Glutamatergic neuron (in vitro differentiated cells): ENCODE data around the gene RASA3. TPM values are rescaled to one million over a fixed set of nuclear protein-coding genes. Genes with fewer than 3 reads are reported as not detected.
A peak's percentile ranks its signal among the peaks of the same experiment; 100 is the strongest.

ENCODE experiments used
- DNase-seq: peaks from one replicate; pipeline ENCODE4 v3.0.0; 2022
- H3K27ac Mint-ChIP-seq: one replicate; pipeline ENCODE4 v1.8.0; 2020; ENCODE audit warnings: mild to moderate bottlenecking, mixed read lengths, inconsistent platforms; ENCODE audit not compliant: unreplicated experiment
- H3K27me3 Mint-ChIP-seq: one replicate; pipeline ENCODE4 v1.8.0; 2020; ENCODE audit warnings: mild to moderate bottlenecking, moderate library complexity, mixed read lengths, inconsistent platforms; ENCODE audit not compliant: unreplicated experiment
- H3K36me3 Mint-ChIP-seq: one replicate; pipeline ENCODE4 v1.8.0; 2020; ENCODE audit warnings: mild to moderate bottlenecking, mixed read lengths, inconsistent platforms; ENCODE audit not compliant: unreplicated experiment
- H3K4me1 Mint-ChIP-seq: one replicate; pipeline ENCODE4 v1.8.0; 2020; ENCODE audit warnings: mild to moderate bottlenecking, low read depth, mixed read lengths, inconsistent platforms; ENCODE audit not compliant: unreplicated experiment
- H3K4me3 Mint-ChIP-seq: one replicate; pipeline ENCODE4 v1.8.0; 2020; ENCODE audit warnings: mild to moderate bottlenecking, mixed read lengths, inconsistent platforms; ENCODE audit not compliant: unreplicated experiment
- H3K9me3 Mint-ChIP-seq: one replicate; pipeline ENCODE4 v1.8.0; 2020; ENCODE audit warnings: mild to moderate bottlenecking, moderate library complexity, mixed read lengths, inconsistent platforms; ENCODE audit not compliant: unreplicated experiment
- CTCF ChIP-seq: fragments of 200-600 bp; sonication (generic); IDR thresholded peaks from one replicate; pipeline ENCODE4 v1.5.0; 2021; ENCODE audit not compliant: partially characterized antibody, unreplicated experiment
- total RNA-seq: library from RNA; stranded (reverse); fragmentation: NEBNext Ultra II Directional; extraction: Animal tissue kit (Norgen Biotek cat#: 25700); gene quantifications from one replicate; pipeline ENCODE4 v1.2.1, GENCODE V29; 2021; ENCODE audit not compliant: unreplicated experiment

Gene RASA3
- total RNA-seq, 1 donor from 2014 or later, result 15.2 TPM

GRCh38 chr13:114073881-114074612, 58.4 kb downstream of the RASA3 start:
- no peak for DNase-seq
- peaks cover 36% of the 10 kb centered on the region for H3K4me1 Mint-ChIP-seq
- H3K27ac Mint-ChIP-seq, result no peak overlapping the region
- TF ChIP-seq CTCF, result no peak
- peaks cover 19% of the 10 kb centered on the region for H3K9me3 Mint-ChIP-seq
- H3K4me3 Mint-ChIP-seq, result no peak overlapping the region
- no peaks in the 10 kb centered on the region for H3K36me3 Mint-ChIP-seq
- H3K27me3 Mint-ChIP-seq, result peaks cover 12% of the 10 kb centered on the region

GRCh38 chr13:114072421-114072820, 60.0 kb downstream of the RASA3 start:
- Mint-ChIP-seq H3K4me3 (no peak overlapping the region), H3K4me1 (peaks cover 30% of the 10 kb centered on the region), H3K9me3 (peaks cover 19% of the 10 kb centered on the region), H3K36me3 (no peaks in the 10 kb centered on the region), H3K27ac (no peak overlapping the region), H3K27me3 (peaks cover 15% of the 10 kb centered on the region)
- no peak for TF ChIP-seq CTCF
- DNase-seq, result no peak

- Mint-ChIP-seq H3K9me3 (peaks cover 20% of the 10 kb centered on the region), H3K27me3 (peaks cover 15% of the 10 kb centered on the region), H3K27ac (no peak overlapping the region), H3K4me3 (no peak overlapping the region), H3K4me1 (peaks cover 26% of the 10 kb centered on the region), H3K36me3 (no peaks in the 10 kb centered on the region)
- no peak for TF ChIP-seq CTCF
- no peak for DNase-seq
Observed at GRCh38 chr13:114071991-114072390, 60.4 kb downstream of the RASA3 start.

GRCh38 chr13:114071410-114071809, 61.0 kb downstream of the RASA3 start:
- no peaks in the 10 kb centered on the region for H3K36me3 Mint-ChIP-seq
- peak overlapping the region; percentile 28 for H3K27ac Mint-ChIP-seq
- H3K4me3 Mint-ChIP-seq, result no peak overlapping the region
- H3K27me3 Mint-ChIP-seq, result peaks cover 13% of the 10 kb centered on the region
- no peak for DNase-seq
- peaks cover 18% of the 10 kb centered on the region for H3K9me3 Mint-ChIP-seq
- no peak for TF ChIP-seq CTCF
- H3K4me1 Mint-ChIP-seq, result peaks cover 22% of the 10 kb centered on the region

- Mint-ChIP-seq H3K9me3 (peaks cover 15% of the 10 kb centered on the region), H3K27ac (no peak overlapping the region), H3K4me3 (no peak overlapping the region), H3K36me3 (no peaks in the 10 kb centered on the region), H3K27me3 (peaks cover 13% of the 10 kb centered on the region), H3K4me1 (peaks cover 17% of the 10 kb centered on the region)
- DNase-seq, result no peak
- no peak for TF ChIP-seq CTCF
Observed at GRCh38 chr13:114070098-114070799, 62.2 kb downstream of the RASA3 start.
